ENCODE results near the gene TMEM184B. TPM values are rescaled to one million over a fixed set of nuclear protein-coding genes. Genes with fewer than 3 reads are reported as not detected.

The TMEM184B gene
- total and polyA plus RNA-seq, 2 of the 8 experiments (the other 6 are each of a cell fraction or from before 2014, with no cell fraction given), result 41.6 to 81.0 TPM

GRCh38 chr22:38298312-38299005, 25.6 kb upstream of the TMEM184B start:
- peaks cover 73 to 96% (median 92%) of the 10 kb centered on the region in 4 experiments for H3K36me3 ChIP-seq (ENCODE audit: control insufficient read depth in 2 of 4, insufficient read depth in 4 of 4, low read length in 3 of 4)
- ChIA-PET POLR2A (ENCODE audit: partially characterized antibody) (interaction anchor here (0.6 to 2.7 kb wide), 8 partner anchors 10 to 231 kb away, joined by 3 to 16 read pairs (median 6); no protein-coding TSS in a partner anchor), CTCF (ENCODE audit: partially characterized antibody) (interaction anchor here (0.8 to 4.0 kb wide), 14 partner anchors 9 to 293 kb away, joined by 3 to 31 read pairs (median 5); no protein-coding TSS in a partner anchor)
- H3K4me2 ChIP-seq (ENCODE audit: insufficient read depth in 1 of 2, low read depth in 2 of 2, low read length in 2 of 2), result no peak overlapping the region
- H3K27me3 ChIP-seq (replicated peaks in 1 of 4; ENCODE audit: control insufficient read depth in 3 of 4, extremely low read depth in 1 of 4, insufficient read depth in 3 of 4, low read length in 3 of 4), result no peaks in the 10 kb centered on the region
- H3K23ac ChIP-seq (ENCODE audit: insufficient read length), result no peak overlapping the region
- no peak overlapping the region for H2BK12ac ChIP-seq (ENCODE audit: low read depth, low read length)
- no peaks in the 10 kb centered on the region; a peak in 1 of 7 replicates for H3K4me1 ChIP-seq (replicated peaks in 1 of 4; ENCODE audit: control insufficient read depth in 3 of 4, insufficient read depth in 4 of 4, low read length in 3 of 4)
- H3K9me3 ChIP-seq (ENCODE audit: insufficient read depth in 2 of 2, low read depth in 1 of 2, low read length in 1 of 2), result no peaks in the 10 kb centered on the region
- H3K79me1 ChIP-seq (ENCODE audit: low read depth, low read length), result peaks cover 9% of the 10 kb centered on the region
- no peak overlapping the region for H4K91ac ChIP-seq (replicated peaks; ENCODE audit: insufficient read length, low read length)
- no peak overlapping the region for H3K56ac ChIP-seq (replicated peaks; ENCODE audit: insufficient read length, low read depth, low read length)
- H2BK120ac ChIP-seq (replicated peaks; ENCODE audit: low read depth, low read length), result no peak overlapping the region
- H3K4ac ChIP-seq (replicated peaks; ENCODE audit: insufficient read length, low read depth, low read length), result no peak overlapping the region
- H2BK20ac ChIP-seq (ENCODE audit: low read length), result no peak overlapping the region
- no peaks in the 10 kb centered on the region for H3K23me2 ChIP-seq (ENCODE audit: low read depth, low read length)
- no peak for DNase-seq (ENCODE audit: low read depth in 1 of 2, low spot score in 2 of 2)
- no peak for FAIRE-seq
- H3K14ac ChIP-seq (ENCODE audit: insufficient read length), result no peak overlapping the region
- H4K8ac ChIP-seq (ENCODE audit: extremely low read depth, insufficient read depth, low read length), result no peak overlapping the region
- H3K4me3 ChIP-seq (ENCODE audit: extremely low read depth in 1 of 4, insufficient read depth in 2 of 4, low read depth in 3 of 4, low read length in 4 of 4), result no peak overlapping the region
- no peak overlapping the region for H2AFZ ChIP-seq (ENCODE audit: low read length)
- TF ChIP-seq HDAC6 (IDR thresholded peaks at IDR 0.05; ENCODE audit: low read depth, low read length) (no peak), CTCF (IDR thresholded peaks at IDR 0.05; ENCODE audit: control extremely low read depth in 1 of 3, insufficient read depth in 1 of 3, low read depth in 1 of 3, low read length in 3 of 3) (peak; percentile 54 to 90 (median 82)), POLR2AphosphoS5 (IDR thresholded peaks at IDR 0.05; ENCODE audit: low read depth, low read length) (0 out of 2 replicates have a peak, but pooled peaks have one; percentile 14), RAD21 (IDR thresholded peaks at IDR 0.05 in 1 of 2, conservative IDR thresholded peaks at IDR 0.05 in 1 of 2; ENCODE audit: low read depth in 2 of 2, low read length in 2 of 2) (peak; percentile 49 to 67; a peak in 3 of 4 replicates), NRF1 (IDR thresholded peaks at IDR 0.05; ENCODE audit: low read depth, low read length) (no peak), SP4 (IDR thresholded peaks at IDR 0.05; ENCODE audit: low read length) (no peak)
- no peak overlapping the region for H3K27ac ChIP-seq (ENCODE audit: low read depth, low read length)
- H2AK5ac ChIP-seq (ENCODE audit: low read depth, low read length), result no peak overlapping the region
- 93% methylated on average over 25 of the region's 25 CpGs; no CpG with 5 or more reads in 1 of the 2 experiments for WGBS, 2 experiments (ENCODE audit: extremely low coverage in 1 of 2, insufficient coverage in 1 of 2, insufficient read length in 1 of 2, insufficient replicate concordance in 2 of 2, low coverage in 1 of 2, low lambda C conversion rate in 2 of 2, missing lambda C conversion rate in 1 of 2)
- no peak overlapping the region for H4K5ac ChIP-seq (ENCODE audit: insufficient read length, low read depth, low read length)
- peaks cover 0 to 22% of the 10 kb centered on the region in 2 experiments; a peak in 3 of 4 replicates for H3K79me2 ChIP-seq (ENCODE audit: control insufficient read depth in 1 of 2, insufficient read depth in 2 of 2, low read length in 2 of 2)
- H2BK15ac ChIP-seq (ENCODE audit: low read length), result no peak overlapping the region
- H3K18ac ChIP-seq (ENCODE audit: extremely low read depth, low read length), result no peak overlapping the region
- H3K9ac ChIP-seq (replicated peaks in 1 of 4; ENCODE audit: extremely low read depth in 1 of 4, low read depth in 3 of 4, low read length in 3 of 4), result no peak overlapping the region
- peaks cover 25 to 46% of the 10 kb centered on the region in 2 experiments for H4K20me1 ChIP-seq (replicated peaks in 1 of 2; ENCODE audit: control insufficient read depth in 1 of 2, insufficient read depth in 2 of 2, low read length in 2 of 2)
- H2BK5ac ChIP-seq (ENCODE audit: low read depth, low read length), result no peak overlapping the region; the same call in 1 of the 2 replicates
